GM12878 (cell line): ENCODE measurements around the gene CHAT. TPM values are rescaled to one million over a fixed set of nuclear protein-coding genes. Genes with fewer than 3 reads are reported as not detected.

Experiments
- ATAC-seq: fragments of 200-7000 bp; cut with Tn5 transposase; 3 replicates; pipeline ENCODE4 v1.9.1; 2020; ENCODE audit warnings: mild to moderate bottlenecking, moderate library complexity
- BruUV-seq: library from RNA; stranded (reverse); fragments of 400-500 nt; replicated peaks from 2 replicates; lab custom pipeline; 2021; lab: Mats Ljungman, UMichigan
- CTCF ChIA-PET: fragments of 300-600 bp; sonication (Branson Sonifier 250); formaldehyde crosslinking; extraction: SDS; loops from one replicate; lab custom pipeline; 2021; ENCODE audit warnings: inconsistent platforms; lab: Yijun Ruan, JAX
- POLR2A ChIA-PET: fragments of 350-600 bp; formaldehyde crosslinking; extraction: SDS; loops from one replicate; lab custom pipeline; 2021; ENCODE audit warnings: inconsistent platforms; lab: Charles Lee
- RAD21 ChIA-PET: fragments of 300-600 bp; sonication (Branson Sonifier 250); formaldehyde crosslinking; loops from one replicate; lab custom pipeline; 2023; ENCODE audit warnings: antibody characterized with exemption; ENCODE audit not compliant: unreplicated experiment; lab: Charles Lee
- SMC1A ChIA-PET: fragments of 300-600 bp; sonication (Branson Sonifier 250); formaldehyde crosslinking; loops from one replicate; lab custom pipeline; 2023; ENCODE audit not compliant: unreplicated experiment, uncharacterized antibody; lab: Charles Lee
- DNase-seq: peaks from one replicate; pipeline ENCODE4 v3.0.0-alpha.2; 2011; ENCODE audit warnings: low read depth, low spot score
- FAIRE-seq: peaks from 3 replicates; lab custom pipeline; 2011; peaks lifted over from hg19 to GRCh38; lab: Jason Lieb, UNC
- H2AFZ ChIP-seq: 2 replicates; pipeline ENCODE4 v1.6.0; 2011; ENCODE audit warnings: low read depth, low read length, control low read depth; ENCODE audit not compliant: control insufficient read depth
- H3K27ac ChIP-seq: 2 replicates; pipeline ENCODE4 v1.5.1; 2011; ENCODE audit warnings: control low read depth; ENCODE audit not compliant: control insufficient read depth, insufficient read depth
- H3K27me3 ChIP-seq, 2 experiments: replicated peaks in 1 of 2; 2 replicates each; pipeline versions ENCODE4 v1.6.0 to v1.6.1; 2011; ENCODE audit warnings: low read length in 1 of 2; ENCODE audit not compliant: control insufficient read depth in 2 of 2, insufficient read depth in 2 of 2
- H3K36me3 ChIP-seq, 2 experiments: 2 replicates each; pipeline ENCODE4 v1.5.1; 2011; ENCODE audit warnings: low read length in 1 of 2; ENCODE audit not compliant: control insufficient read depth in 2 of 2, insufficient read depth in 2 of 2
- H3K4me1 ChIP-seq: 2 replicates; pipeline ENCODE4 v1.6.1; 2011; ENCODE audit warnings: mild to moderate bottlenecking, low read length, moderate library complexity, mixed read lengths; ENCODE audit not compliant: control insufficient read depth, insufficient read depth
- H3K4me2 ChIP-seq: 2 replicates; pipeline ENCODE4 v1.6.0; 2011; ENCODE audit warnings: control low read depth; ENCODE audit not compliant: control insufficient read depth, insufficient read depth
- H3K4me3 ChIP-seq: fragments of 200-600 bp; sonication (generic); 2 replicates; pipeline ENCODE4 v1.5.1; 2016
- H3K79me2 ChIP-seq: 2 replicates; pipeline ENCODE4 v1.6.0; 2011; ENCODE audit warnings: low read length; ENCODE audit not compliant: control insufficient read depth, insufficient read depth
- H3K9ac ChIP-seq: 2 replicates; pipeline ENCODE4 v1.8.0; 2011; ENCODE audit warnings: low read length, control low read depth, mixed read lengths; ENCODE audit not compliant: control insufficient read depth, insufficient read depth
- H3K9me3 ChIP-seq: replicated peaks from 3 replicates; pipeline ENCODE4 v1.5.1; 2011; ENCODE audit warnings: mild to moderate bottlenecking, low read length; ENCODE audit not compliant: control insufficient read depth, insufficient read depth
- H4K20me1 ChIP-seq: 2 replicates; pipeline ENCODE4 v1.6.0; 2011; ENCODE audit not compliant: control insufficient read depth, insufficient read depth
- CHD2 ChIP-seq: IDR thresholded peaks from 2 replicates; pipeline ENCODE4 v1.6.1; 2011; ENCODE audit warnings: low read depth, low read length, improper control_type of control experiment, borderline replicate concordance
- FOXK2 ChIP-seq: fragments of 450-650 bp; IDR thresholded peaks from 2 replicates; pipeline ENCODE4 v1.6.1; 2017; ENCODE audit warnings: mild to moderate bottlenecking, moderate library complexity
- MEF2A ChIP-seq: IDR thresholded peaks from 2 replicates; pipeline ENCODE4 v1.6.1; 2011; ENCODE audit warnings: low read depth, mild to moderate bottlenecking, low read length, moderate library complexity; ENCODE audit not compliant: insufficient read depth
- MEF2B ChIP-seq: fragments of 450-650 bp; IDR thresholded peaks from 2 replicates; pipeline ENCODE4 v1.6.1; 2018; ENCODE audit warnings: mild to moderate bottlenecking, moderate library complexity; ENCODE audit not compliant: partially characterized antibody, poor library complexity, severe bottlenecking
- NFYA ChIP-seq: IDR thresholded peaks from 2 replicates; pipeline ENCODE4 v1.6.1; 2011; ENCODE audit warnings: low read depth, mild to moderate bottlenecking, low read length, improper control_type of control experiment, borderline replicate concordance
- NFYB ChIP-seq: IDR thresholded peaks from 2 replicates; pipeline ENCODE4 v1.6.1; 2011; ENCODE audit warnings: low read depth, mild to moderate bottlenecking, low read length, improper control_type of control experiment, moderate library complexity; ENCODE audit not compliant: insufficient read depth
- PAX8 ChIP-seq: fragments of 450-650 bp; IDR thresholded peaks from 2 replicates; pipeline ENCODE4 v1.6.1; 2017; ENCODE audit warnings: mild to moderate bottlenecking, moderate library complexity
- SMC3 ChIP-seq: IDR thresholded peaks from 2 replicates; pipeline ENCODE4 v1.6.1; 2011; ENCODE audit warnings: low read length, improper control_type of control experiment, borderline replicate concordance
- SREBF1 ChIP-seq: IDR thresholded peaks from 2 replicates; pipeline ENCODE4 v1.6.1; 2012; ENCODE audit warnings: mild to moderate bottlenecking, low read length
- TCF12 ChIP-seq: IDR thresholded peaks from 2 replicates; pipeline ENCODE4 v1.6.1; 2011; ENCODE audit warnings: low read depth, mild to moderate bottlenecking, low read length
- TCF7 ChIP-seq: IDR thresholded peaks from 2 replicates; pipeline ENCODE4 v1.6.1; 2014; ENCODE audit warnings: antibody characterized with exemption, borderline replicate concordance
- ZBED1 ChIP-seq: IDR thresholded peaks from 2 replicates; pipeline ENCODE4 v1.6.1; 2016; ENCODE audit warnings: borderline replicate concordance
- ZNF274 ChIP-seq: IDR thresholded peaks from one replicate; pipeline ENCODE4 v1.8.0; 2011; ENCODE audit not compliant: insufficient read length, insufficient read depth
- WGBS: methylation state at CpG from one replicate; pipeline ENCODE4 v1.1.6; 2016; ENCODE audit warnings: low lambda C conversion rate; ENCODE audit not compliant: insufficient replicate concordance, insufficient coverage; ENCODE audit errors: missing lambda C conversion rate; 5-methylcytosine and 5-hydroxymethylcytosine counted together
- in situ Hi-C: fragments of 300-500 bp; cut with MboI; formaldehyde crosslinking; loops from 9 replicates; pipeline ENCODE4 v1.14.3; 2018; ENCODE audit warnings: mixed read lengths
- intact Hi-C: fragments of 100-400 bp; cut with micrococcal nuclease; formaldehyde crosslinking; loops from one replicate; pipeline ENCODE4 v1.14.2; 2022; ENCODE audit not compliant: unreplicated experiment
- polyA plus RNA-seq, 11 experiments: library from polyadenylated mRNA; depleted of rRNA in 4 of 11; unstranded in 6 of 11; stranded (reverse) in 5 of 11; fragments of >200 nt; fragmentation: Nextera tagmentation in 4 of 11; fragmentation: Illumina TruSeq in 1 of 11; extraction: Ambion mirVana in 4 of 11; extraction: Trizol in 1 of 11; gene quantifications; 1 replicate in 1 of 11; 2 replicates in 10 of 11; pipeline versions ENCODE4 v1.2.1 to v1.2.3, GENCODE V29; 2011 to 2016; ENCODE audit warnings: inconsistent platforms in 2 of 11, missing spikeins in 2 of 11, low read depth in 1 of 11
- total RNA-seq, 4 experiments: library from RNA; depleted of rRNA in 3 of 4; stranded (reverse); fragments of >200 nt in 3 of 4; fragmentation: Illumina TruSeq in 1 of 4; extraction: Trizol in 1 of 4; gene quantifications; 2 replicates each; pipeline versions ENCODE4 v1.2.1 to v1.2.3, GENCODE V29; 2013 to 2021
- TF ChIP-seq, protein P1 (sequence below): fragments of 450-650 bp; IDR thresholded peaks from 2 replicates; pipeline ENCODE4 v1.6.1; 2016; ENCODE audit warnings: mild to moderate bottlenecking
- TF ChIP-seq, protein P2 (sequence below): fragments of 450-650 bp; IDR thresholded peaks from 2 replicates; pipeline ENCODE4 v1.6.1; 2017; ENCODE audit warnings: borderline replicate concordance

CHAT gene
- total and polyA plus RNA-seq, 10 of the 15 experiments (the other 5 are each of a cell fraction or from before 2014, with no cell fraction given): not detected

- Histone ChIP-seq H4K20me1 (no peaks in the 10 kb centered on the region), H3K9ac (no peak overlapping the region), H2AFZ (no peak overlapping the region), H3K79me2 (no peaks in the 10 kb centered on the region), H3K4me2 (no peak overlapping the region), H3K4me3 (no peak overlapping the region), H3K27me3 (no peaks in the 10 kb centered on the region), H3K36me3 (no peaks in the 10 kb centered on the region), H3K9me3 (no peaks in the 10 kb centered on the region), H3K4me1 (no peaks in the 10 kb centered on the region), H3K27ac (no peak overlapping the region)
- in situ Hi-C loops (no loop called here), intact Hi-C loops (no loop called here)
- no peak for TF ChIP-seq NFYB
- no peak for TF ChIP-seq MEF2A
- no peak for TF ChIP-seq ZNF274
- no peak for TF ChIP-seq CHD2
- no peak for TF ChIP-seq TCF12
- ATAC-seq (no peak), FAIRE-seq (no peak), DNase-seq (no peak)
- CTCF ChIA-PET: no interaction called here
- SMC1A ChIA-PET: interaction anchor here (0.6 kb wide), 1 partner anchor 17 kb away, joined by 3 read pairs; no protein-coding TSS in a partner anchor
- BruUV-seq: no TSS peak
- RAD21 ChIA-PET: no interaction called here
- 47% methylated on average over 1 of the region's 1 CpG for WGBS
- POLR2A ChIA-PET: no interaction called here
Measured at GRCh38 chr10:49650724-49651034, 36.8 kb downstream of the CHAT start.

GRCh38 chr10:49651039-49651835, 37.4 kb downstream of the CHAT start:
- H3K79me2 ChIP-seq: no peaks in the 10 kb centered on the region
- POLR2A ChIA-PET: no interaction called here
- H3K4me1 ChIP-seq: no peaks in the 10 kb centered on the region
- DNase-seq (no peak), FAIRE-seq (no peak), ATAC-seq (no peak)
- BruUV-seq: no TSS peak
- no peaks in the 10 kb centered on the region for H3K9me3 ChIP-seq
- 37% methylated on average over 14 of the region's 15 CpGs for WGBS
- H4K20me1 ChIP-seq: no peaks in the 10 kb centered on the region
- SMC1A ChIA-PET: interaction anchor here (0.5 kb wide), 1 partner anchor 9 kb away, joined by 3 read pairs; no protein-coding TSS in a partner anchor
- H3K27ac ChIP-seq: no peak overlapping the region
- no peak overlapping the region for H3K4me3 ChIP-seq
- RAD21 ChIA-PET: no interaction called here
- H3K27me3 ChIP-seq: no peaks in the 10 kb centered on the region
- in situ Hi-C loops: no loop called here
- H3K36me3 ChIP-seq: no peaks in the 10 kb centered on the region
- intact Hi-C loops: no loop called here
- CTCF ChIA-PET: no interaction called here
- no peak overlapping the region for H3K4me2 ChIP-seq
- no peak overlapping the region for H3K9ac ChIP-seq
- H2AFZ ChIP-seq: no peak overlapping the region
- TF ChIP-seq MEF2B (no peak), ZBED1 (no peak), PAX8 (no peak), SMC3 (no peak), NFYA (no peak), TCF7 (no peak), SREBF1 (no peak), ZNF274 (no peak), FOXK2 (no peak)
- TF ChIP-seq, protein P1, sequence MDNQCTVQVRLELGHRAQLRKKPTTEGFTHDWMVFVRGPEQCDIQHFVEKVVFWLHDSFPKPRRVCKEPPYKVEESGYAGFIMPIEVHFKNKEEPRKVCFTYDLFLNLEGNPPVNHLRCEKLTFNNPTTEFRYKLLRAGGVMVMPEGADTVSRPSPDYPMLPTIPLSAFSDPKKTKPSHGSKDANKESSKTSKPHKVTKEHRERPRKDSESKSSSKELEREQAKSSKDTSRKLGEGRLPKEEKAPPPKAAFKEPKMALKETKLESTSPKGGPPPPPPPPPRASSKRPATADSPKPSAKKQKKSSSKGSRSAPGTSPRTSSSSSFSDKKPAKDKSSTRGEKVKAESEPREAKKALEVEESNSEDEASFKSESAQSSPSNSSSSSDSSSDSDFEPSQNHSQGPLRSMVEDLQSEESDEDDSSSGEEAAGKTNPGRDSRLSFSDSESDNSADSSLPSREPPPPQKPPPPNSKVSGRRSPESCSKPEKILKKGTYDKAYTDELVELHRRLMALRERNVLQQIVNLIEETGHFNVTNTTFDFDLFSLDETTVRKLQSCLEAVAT: no peak
- TF ChIP-seq, protein P2, sequence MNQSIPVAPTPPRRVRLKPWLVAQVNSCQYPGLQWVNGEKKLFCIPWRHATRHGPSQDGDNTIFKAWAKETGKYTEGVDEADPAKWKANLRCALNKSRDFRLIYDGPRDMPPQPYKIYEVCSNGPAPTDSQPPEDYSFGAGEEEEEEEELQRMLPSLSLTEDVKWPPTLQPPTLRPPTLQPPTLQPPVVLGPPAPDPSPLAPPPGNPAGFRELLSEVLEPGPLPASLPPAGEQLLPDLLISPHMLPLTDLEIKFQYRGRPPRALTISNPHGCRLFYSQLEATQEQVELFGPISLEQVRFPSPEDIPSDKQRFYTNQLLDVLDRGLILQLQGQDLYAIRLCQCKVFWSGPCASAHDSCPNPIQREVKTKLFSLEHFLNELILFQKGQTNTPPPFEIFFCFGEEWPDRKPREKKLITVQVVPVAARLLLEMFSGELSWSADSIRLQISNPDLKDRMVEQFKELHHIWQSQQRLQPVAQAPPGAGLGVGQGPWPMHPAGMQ: no peak
